Spleen (tissue), 7 donors: Measurements from ENCODE around the gene LMOD1.

ENCODE experiments used
- POLR2A ChIP-seq, 3 donors: fragments of 450-650 bp; IDR thresholded peaks; one replicate each; pipeline ENCODE4 v1.5.1; 2017; ENCODE audit warnings: antibody characterized with exemption in 3 of 3, mild to moderate bottlenecking in 1 of 3
- TF ChIP-seq, protein P1 (sequence below), 11 experiments: fragments of 200-600 bp in 7 of 11; fragments of 450-650 bp in 4 of 11; sonication (generic) in 4 of 11; IDR thresholded peaks in 8 of 11; conservative IDR thresholded peaks in 3 of 11; 1 replicate in 7 of 11; 2 replicates in 4 of 11; pipeline versions ENCODE4 v1.4.0 to v1.8.0; 2016 to 2021; ENCODE audit warnings: antibody characterized with exemption in 11 of 11, inconsistent platforms in 4 of 11, mild to moderate bottlenecking in 1 of 11
- donor health status: DM: no; HTN: no; CAD: no; lungs with moderate emphysema.
- donor health status: DM: no; HTN: no; CAD: no.
- donor health status: DM: no; HTN: no; CAD: no.

DNA sequence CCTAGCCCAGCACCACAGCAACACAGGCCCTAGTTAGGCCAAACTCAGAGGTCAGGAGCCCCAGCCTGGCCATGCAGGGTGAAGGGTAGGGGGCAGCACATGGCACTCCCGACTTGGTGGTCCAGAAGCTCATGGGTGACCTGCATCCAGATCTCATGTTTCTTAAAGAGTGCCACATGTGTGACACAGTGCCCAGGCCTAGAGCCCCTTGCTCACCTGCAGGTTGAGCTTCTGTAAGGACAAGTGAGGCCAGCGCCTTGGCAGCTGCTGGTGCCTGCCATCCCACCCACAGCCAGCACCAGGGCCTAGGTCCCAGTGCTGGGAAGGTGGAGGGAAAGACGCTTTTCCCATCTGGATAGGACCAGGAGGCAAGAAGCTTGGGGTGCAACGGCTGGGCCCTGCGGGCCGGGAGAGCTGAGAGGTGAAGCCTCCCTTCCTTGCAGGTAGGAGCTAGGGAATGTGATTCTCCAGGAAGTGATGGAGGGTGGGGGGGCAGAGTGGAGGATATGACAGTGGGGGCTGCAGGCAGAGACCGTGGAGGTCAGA is 51.2 kb downstream of the LMOD1 start:
- no peak for TF ChIP-seq POLR2A (IDR thresholded peaks at IDR 0.05)
- TF ChIP-seq, protein P1, sequence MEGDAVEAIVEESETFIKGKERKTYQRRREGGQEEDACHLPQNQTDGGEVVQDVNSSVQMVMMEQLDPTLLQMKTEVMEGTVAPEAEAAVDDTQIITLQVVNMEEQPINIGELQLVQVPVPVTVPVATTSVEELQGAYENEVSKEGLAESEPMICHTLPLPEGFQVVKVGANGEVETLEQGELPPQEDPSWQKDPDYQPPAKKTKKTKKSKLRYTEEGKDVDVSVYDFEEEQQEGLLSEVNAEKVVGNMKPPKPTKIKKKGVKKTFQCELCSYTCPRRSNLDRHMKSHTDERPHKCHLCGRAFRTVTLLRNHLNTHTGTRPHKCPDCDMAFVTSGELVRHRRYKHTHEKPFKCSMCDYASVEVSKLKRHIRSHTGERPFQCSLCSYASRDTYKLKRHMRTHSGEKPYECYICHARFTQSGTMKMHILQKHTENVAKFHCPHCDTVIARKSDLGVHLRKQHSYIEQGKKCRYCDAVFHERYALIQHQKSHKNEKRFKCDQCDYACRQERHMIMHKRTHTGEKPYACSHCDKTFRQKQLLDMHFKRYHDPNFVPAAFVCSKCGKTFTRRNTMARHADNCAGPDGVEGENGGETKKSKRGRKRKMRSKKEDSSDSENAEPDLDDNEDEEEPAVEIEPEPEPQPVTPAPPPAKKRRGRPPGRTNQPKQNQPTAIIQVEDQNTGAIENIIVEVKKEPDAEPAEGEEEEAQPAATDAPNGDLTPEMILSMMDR (IDR thresholded peaks at IDR 0.05 in 8 of 11, conservative IDR thresholded peaks at IDR 0.05 in 3 of 11), result no peak
